GM18873 (cell line): Measurements from ENCODE around the gene DSG2.
"Not testable (repeated sequence)": the region's sequence is repeated elsewhere in the genome, so short reads cannot be mapped to it uniquely, and the experiment has no call there.

ENCODE experiments used
- ATAC-seq: cut with Tn5 transposase; IDR thresholded peaks from one replicate; pipeline ENCODE4 v1.9.1; 2021; ENCODE audit warnings: mild to moderate bottlenecking, moderate library complexity, moderate number of reproducible peaks; ENCODE audit not compliant: unreplicated experiment, low FRiP score

The DSG2 gene

GRCh38 chr18:31498574-31499524, 872 bp downstream of the DSG2 start:
- no peak for ATAC-seq

- ATAC-seq, result peak; percentile 93
Measured at GRCh38 chr18:31500051-31500688, 2.2 kb downstream of the DSG2 start.

DNA sequence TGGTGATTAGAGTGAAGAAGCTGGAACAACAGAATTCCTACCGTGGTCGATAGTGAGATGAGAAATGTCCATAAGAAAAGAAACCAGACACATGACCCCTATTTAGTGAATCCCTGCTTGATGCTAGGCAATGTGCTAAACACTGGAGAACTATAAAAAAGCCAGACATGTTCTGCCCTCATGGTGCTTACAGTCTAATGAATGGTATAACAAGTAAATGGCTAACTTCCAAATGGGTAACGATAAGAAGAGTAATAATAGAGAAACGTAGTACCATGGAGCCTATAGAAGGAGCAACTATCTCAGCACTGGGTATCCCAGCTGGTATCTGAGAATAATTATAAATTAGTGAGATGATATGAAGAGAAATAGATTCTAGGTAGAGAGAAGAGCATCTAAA, 5.0 kb downstream of the DSG2 start:
- ATAC-seq, result no peak

- ATAC-seq, result no peak
Measured at GRCh38 chr18:31504455-31505147, 6.6 kb downstream of the DSG2 start.

DNA sequence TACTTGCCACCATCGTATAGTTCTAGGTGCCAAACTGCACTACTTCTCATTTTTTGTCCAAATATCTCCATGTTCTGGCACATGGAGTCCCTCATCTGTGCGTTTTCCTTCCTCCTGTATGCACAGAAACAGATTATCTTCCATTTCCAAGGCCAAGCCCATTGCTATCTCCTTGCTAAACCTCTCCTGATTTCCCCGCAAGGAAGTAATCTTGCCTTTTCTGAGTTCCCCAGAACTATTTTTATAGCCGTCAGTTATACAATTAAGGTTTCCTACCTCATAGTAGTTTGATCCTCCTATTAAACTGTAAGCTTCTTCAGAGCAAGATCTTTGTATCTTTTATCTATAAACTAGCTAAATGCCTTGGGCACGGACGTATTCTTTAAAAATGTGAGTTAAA, 7.2 kb downstream of the DSG2 start:
- no peak for ATAC-seq

DNA sequence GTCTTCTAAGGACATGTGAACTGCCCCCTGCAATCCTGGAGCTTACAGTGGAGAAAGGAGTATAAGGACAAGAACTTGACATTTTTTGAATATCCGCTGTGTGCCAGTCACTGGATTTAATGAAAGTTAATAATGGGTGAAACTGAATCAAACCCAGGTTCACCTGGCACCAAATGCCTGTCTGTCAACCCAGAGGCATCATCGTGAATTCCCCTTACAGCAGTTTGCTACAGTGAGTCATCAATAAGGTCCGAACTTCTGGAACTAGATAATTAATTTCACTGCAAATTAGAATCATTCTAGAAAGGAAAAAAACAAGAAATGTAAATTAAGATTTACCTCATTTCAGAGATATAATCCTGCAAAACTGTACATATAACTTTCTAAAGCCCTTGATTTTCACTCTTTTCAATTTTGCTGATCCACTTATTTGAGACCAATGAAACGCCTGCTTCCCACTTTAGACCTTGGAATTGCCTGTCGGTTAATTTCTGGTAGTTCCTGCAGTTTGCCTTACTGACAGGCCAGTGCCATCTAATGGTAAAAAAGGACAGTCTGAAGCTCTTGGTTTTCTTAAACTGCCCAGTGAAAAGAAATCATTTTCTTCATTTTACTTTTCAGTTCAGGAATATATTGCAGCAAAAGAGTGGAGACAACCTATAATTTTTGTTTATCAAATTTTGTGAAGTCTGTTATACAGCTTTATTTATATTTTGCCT, 8.2 kb downstream of the DSG2 start:
- no peak for ATAC-seq

DNA sequence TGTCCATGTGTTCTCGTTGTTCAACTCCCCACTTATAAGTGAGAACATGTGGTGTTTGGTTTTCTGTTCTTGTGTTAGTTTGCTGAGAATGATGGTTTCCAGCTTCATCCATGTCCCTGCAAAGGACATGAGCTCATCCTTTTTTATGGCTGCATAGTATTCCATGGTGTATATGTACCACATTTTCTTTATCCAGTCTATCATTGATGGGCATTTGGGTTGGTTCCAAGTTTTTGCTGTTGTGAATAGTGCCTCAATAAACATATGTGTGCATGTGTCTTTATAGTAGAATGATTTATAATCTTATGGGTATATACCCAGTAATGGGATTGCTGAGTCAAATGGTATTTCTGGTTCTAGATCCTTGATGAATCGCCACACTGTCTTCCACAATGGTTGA, 9.1 kb downstream of the DSG2 start:
- ATAC-seq, result not testable (repeated sequence)

- no peak for ATAC-seq
Measured at GRCh38 chr18:31508781-31509180, 10.8 kb downstream of the DSG2 start.

DNA sequence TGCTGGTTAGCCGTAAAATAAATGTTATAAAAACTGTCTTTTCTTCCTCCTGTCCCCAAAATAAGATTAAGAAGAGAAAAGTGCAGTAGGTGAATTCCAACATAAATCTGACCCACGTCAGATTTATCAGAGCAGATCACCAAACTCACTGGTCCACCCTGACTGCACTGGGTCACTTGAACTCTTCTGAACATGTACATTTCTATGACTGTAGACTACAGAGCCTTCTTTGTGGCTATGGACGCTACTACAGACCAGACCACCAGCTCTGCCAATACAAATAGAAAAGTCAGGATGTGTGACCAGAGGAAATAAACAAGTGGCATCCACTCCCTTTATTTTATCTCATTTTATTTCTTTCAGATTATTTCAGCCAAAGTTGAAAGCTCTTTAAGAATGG, 11.6 kb downstream of the DSG2 start:
- ATAC-seq, result no peak

DNA sequence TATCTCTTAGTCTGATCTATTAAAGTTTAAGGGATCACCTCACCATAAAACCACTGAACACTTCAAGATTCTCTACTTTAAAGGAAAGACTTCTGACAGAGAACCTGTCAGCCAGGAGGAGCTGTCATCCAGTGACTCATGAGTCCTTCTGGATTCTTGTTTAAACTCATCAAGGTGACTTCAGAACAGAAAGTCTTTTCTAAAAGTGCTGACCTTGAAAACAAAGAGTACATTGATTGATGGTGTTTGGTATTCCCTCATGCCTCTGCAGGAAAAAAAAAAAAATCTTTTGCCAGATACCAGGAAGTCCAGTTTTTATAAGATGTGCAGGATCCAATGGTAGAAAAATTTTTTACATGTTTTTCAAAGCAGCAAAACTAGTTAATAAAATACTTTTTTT, 12.3 kb downstream of the DSG2 start:
- ATAC-seq, result no peak

- ATAC-seq, result no peak
Measured at GRCh38 chr18:31511098-31511497, 13.1 kb downstream of the DSG2 start.

- no peak for ATAC-seq
Measured at GRCh38 chr18:31512203-31512764, 14.3 kb downstream of the DSG2 start.

DNA sequence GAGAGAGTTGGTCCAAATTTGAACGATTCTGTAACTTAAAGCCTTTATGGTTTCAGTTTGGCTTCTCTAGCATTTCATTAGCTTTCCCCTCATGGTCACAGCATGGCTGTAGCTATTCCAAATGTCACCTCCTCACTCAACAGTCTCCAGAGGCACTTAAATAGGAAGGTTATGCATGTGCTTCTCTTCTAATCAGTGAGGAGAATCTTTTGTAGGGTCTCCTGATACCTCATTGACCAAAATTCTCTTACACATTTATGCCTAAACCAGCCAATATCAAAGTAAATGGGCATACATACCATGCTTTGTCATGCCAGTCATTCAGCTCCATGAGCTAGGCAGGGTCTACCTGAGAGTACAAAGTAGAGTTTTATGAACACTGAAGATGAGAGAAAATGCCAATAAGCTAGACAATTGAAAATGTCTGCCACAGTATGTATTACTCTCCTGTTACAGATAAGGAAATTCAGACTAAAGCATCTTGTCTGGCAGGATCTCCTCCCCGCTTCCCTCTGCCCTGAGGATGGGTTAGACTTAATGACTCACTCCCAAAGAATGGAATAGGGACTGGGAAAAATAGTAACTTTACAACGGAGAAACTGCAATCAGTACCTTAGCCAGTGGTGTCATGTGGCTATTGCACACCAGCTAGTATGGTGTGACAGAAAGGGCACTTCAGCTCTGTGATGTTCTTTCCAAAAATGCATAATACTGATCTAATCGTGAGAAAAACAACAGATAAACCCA, 15.4 kb downstream of the DSG2 start:
- no peak for ATAC-seq

- ATAC-seq, result no peak
Measured at GRCh38 chr18:31516437-31516836, 18.5 kb downstream of the DSG2 start.

DNA sequence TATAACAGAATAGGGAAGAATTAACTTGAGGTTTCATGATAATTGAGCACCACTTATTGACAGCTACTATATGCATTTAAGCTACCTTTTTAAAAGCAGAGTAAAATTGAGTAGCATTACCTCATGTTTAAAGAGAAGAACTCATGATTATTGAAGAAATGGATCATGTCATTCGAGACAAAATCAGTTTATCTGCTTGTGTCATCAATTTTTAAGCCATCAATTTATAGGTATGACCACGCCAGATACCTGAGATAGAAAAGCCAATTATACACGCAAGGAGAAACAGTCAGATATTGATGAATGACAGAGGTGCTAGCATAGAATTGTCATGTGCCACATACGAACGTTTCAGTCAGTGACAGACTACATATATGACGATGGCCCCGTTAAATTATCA, 28.4 kb downstream of the DSG2 start:
- ATAC-seq, result no peak

GRCh38 chr18:31533236-31533635, 35.3 kb downstream of the DSG2 start:
- ATAC-seq, result no peak

- ATAC-seq, result no peak
Measured at GRCh38 chr18:31538837-31539236, 40.9 kb downstream of the DSG2 start.

DNA sequence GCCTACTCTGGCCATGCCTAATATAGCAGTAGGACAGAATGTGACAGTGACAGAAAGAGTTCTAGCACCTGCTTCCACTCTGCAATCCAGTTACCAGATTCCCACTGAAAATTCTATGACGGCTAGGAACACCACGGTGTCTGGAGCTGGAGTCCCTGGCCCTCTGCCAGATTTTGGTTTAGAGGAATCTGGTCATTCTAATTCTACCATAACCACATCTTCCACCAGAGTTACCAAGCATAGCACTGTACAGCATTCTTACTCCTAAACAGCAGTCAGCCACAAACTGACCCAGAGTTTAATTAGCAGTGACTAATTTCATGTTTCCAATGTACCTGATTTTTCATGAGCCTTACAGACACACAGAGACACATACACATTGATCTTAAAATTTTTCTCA, 48.5 kb downstream of the DSG2 start:
- no peak for ATAC-seq

DNA sequence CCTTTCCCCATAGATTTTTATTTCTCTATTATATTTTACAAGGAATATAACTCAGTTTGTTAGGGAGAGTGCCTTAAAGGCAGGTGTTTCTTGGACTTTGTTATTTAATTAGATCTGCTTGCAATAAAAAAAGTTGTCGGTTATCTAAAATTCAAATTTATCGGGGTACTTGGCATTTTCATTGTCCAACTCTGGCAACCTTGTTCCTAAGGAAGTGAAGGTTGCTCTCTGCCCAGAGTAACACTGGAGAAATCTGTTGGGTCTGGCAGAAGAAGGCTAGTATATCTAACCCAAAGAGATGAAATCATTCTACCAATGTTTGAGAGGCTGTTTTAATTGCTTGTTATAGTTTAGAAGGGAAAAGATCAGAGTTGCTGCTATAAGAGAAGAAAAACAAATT, 50.9 kb downstream of the DSG2 start:
- no peak for ATAC-seq

DNA sequence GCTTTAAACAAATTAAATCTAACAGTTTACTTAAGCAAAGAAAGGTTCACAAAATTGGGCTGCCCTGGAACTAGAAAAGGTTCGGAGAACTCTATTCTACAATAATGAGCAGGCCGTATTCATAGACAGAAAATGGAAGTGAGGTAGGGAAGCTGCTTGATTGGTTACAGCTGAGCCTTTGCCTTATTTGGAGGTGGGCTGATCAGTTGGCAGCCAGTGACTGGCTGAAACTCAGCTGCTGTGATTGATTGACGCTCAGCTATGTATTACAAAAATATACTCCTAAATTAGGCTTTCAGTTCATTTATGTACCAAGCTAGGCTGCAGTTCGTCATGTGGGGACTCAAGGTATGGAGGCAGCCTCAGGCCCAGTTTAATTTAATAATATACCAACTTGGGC, 51.4 kb downstream of the DSG2 start:
- no peak for ATAC-seq
